DMS153 (cell line): ENCODE results near the gene FZD8.
A peak's percentile ranks its signal among the peaks of the same experiment; 100 is the strongest.

Experiments
- DNase-seq: peaks from one replicate; lab custom pipeline; 2025; lab: John Stamatoyannopoulos, UW

FZD8 gene

DNA sequence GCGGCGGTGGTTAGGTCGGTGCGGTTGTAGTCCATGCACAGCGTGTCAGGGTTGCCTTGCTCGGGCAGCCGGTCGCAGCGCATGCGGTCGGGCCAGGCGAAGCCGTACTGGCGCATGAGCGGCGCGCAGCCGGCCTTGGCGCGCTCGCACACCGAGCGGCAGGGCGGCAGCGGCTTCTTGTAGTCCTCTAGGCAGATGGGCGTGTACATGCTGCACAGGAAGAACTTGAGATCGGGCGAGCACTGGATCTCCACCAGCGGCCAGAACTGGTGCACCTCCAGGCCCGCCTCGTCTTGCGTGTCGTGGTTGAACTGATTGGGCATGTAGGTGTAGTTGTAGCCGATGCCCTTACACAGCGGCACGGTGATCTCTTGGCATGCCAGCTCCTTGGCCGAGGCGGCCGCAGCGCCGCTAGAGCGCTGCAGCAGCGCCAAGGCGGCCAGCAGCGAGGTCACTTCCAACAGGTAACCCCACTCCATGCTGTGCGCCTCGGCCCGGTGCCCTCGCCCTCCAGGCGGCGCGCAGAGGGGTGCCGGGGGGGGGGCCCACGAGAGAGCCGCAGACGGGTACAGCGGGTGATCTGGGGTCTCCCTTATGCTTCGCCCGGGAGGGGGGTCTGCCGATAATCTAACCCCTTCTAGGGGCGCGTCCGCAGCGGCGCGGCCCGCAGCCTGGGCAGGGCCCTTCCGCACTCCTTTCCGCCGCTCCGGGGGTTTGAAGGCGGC, 983 bp downstream of the FZD8 start:
- DNase-seq, result peak; percentile 52

- no peak for DNase-seq
Measured at GRCh38 chr10:35640474-35640873, 1.6 kb downstream of the FZD8 start.

DNA sequence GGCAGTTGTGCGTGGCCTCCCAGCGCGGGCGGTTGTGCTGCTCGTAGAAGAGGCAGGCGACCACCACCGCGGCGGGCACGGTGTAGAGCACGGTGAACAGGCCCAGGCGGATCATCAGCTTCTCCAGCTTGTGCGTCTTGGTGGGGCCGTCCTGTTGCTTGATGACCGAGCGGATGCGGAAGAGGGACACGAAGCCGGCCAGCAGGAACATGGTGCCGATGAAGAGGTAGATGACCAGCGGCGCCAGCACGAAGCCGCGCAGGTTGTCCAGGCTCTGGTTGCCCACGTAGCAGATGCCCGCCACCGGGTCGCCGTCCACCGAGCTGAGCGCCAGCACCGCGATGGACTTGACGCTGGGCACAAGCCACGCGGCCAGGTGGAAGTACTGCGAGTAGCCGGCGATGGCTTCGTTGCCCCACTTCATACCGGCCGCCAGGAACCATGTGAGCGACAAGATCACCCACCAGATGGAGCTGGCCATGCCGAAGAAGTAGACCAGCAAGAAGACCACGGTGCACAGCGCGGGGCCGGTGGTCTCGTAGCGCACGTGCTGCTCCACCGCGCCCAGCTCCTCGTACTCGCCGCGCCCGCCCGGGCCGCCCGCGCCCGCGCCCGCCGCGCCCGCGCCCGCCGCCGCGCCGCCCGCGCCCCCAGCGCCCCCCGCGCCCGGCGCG, 2.2 kb downstream of the FZD8 start:
- DNase-seq, result no peak

- no peak for DNase-seq
Measured at GRCh38 chr10:35639021-35639727, 2.9 kb downstream of the FZD8 start.

DNA sequence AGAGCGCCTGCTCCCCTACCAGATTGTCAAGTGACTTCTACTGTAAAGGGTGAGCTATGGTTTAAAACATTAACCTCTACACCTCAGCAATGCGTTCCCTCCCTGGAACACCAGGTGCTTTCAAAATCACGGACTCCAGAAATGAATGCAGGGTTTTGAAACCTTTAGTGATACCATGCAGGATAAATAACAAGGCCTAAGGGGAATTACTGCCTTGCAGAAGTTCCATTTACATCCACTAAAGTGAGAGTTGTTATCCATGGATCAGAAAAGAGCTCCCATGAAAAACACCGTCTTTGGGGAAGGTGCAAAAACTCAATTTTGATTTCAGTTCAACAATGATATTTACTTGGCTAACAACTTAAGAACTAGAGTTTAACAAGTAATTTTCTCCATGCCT, 4.0 kb downstream of the FZD8 start:
- DNase-seq, result no peak

- DNase-seq, result no peak
Measured at GRCh38 chr10:35637462-35637861, 4.6 kb downstream of the FZD8 start.

- no peak for DNase-seq
Measured at GRCh38 chr10:35636956-35637355, 5.1 kb downstream of the FZD8 start.

DNA sequence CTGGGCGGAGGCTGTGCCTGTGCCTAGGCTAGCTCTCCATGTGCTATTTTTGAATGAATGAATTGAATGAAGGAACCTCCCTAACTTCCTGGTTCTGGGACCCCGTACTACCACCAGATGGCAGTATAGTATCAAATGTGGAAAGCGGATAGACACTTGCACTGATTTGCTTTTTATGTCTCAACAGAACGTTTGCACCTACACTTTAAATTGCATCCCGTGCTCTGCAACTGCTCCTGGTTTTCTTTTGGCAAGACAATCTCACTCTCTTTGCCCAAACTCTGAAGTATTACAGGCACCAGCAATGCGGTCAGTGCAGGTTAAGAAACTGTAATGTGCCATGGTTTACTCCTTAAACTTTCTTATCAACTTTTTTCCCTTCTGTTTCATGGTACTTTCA, 6.5 kb downstream of the FZD8 start:
- DNase-seq, result peak; percentile 27

DNA sequence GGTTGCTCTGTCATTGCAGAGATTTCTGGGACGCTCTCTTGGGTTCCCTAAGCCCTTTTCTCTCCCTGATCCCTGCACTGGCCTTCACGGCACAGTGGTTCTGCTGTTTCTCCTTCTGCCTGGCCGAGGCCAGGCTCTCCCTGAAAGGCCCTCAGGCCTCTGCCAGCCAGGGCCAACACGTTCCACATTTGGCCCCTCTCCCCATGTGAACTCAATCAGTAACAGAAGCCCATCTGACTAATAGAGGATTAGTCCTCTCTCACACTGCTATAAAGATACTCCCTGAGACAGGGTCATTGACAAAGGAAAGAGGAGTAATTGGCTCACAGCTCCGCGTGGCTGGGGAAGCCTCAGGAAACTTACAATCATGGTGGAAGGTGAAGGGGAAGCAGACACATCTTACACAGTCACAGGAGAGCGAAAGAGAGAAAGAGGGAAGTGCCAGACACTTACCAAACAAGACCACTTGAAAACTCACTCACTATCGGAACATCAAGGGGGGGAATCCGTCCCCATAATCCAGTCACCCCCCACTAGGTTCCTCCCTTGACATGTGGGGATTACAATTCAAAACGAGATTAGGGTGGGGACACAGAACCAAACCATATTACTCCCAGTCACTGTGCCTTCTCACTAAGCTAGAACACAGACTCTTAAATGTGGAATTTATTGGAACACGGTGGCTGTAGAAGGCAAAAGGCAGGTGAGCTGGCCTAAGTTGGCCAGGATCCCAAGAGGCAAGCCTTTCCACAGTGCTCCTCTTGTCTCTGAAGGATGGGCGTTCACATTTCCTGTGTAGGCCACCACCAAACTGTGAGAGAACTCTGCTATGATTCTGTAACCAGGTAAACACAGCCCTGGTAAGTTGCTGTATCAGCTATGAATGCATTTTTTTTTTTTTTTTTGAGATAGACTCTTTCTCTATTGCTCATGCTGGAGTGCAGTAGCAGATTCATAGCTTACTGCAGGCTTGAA, 8.8 kb downstream of the FZD8 start:
- peak; percentile 42 for DNase-seq

- no peak for DNase-seq
Measured at GRCh38 chr10:35632027-35632426, 10.1 kb downstream of the FZD8 start.

DNA sequence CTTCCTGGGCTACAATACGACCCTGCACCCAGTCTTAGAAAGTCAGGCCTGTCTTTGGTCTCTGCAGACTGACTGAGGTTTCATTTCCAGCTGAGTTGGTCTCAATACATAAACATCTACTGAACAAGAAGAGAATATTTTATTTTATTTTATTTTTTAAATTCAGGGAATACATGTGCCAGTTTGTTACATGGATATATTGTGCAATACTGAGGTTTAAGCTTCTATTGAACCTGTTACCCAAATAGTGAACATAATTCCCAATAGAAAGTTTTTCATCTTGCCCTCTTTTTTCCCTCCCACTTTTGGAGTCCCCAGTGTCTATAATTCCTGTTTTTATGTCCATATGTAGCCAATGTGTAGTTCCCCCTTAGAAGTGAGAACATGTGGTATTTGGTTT, 10.7 kb downstream of the FZD8 start:
- no peak for DNase-seq

- DNase-seq, result no peak
Measured at GRCh38 chr10:35626971-35627507, 15.1 kb downstream of the FZD8 start.

- DNase-seq, result no peak
Measured at GRCh38 chr10:35614312-35614711, 27.8 kb downstream of the FZD8 start.

GRCh38 chr10:35613597-35614226, 28.4 kb downstream of the FZD8 start:
- DNase-seq, result no peak

DNA sequence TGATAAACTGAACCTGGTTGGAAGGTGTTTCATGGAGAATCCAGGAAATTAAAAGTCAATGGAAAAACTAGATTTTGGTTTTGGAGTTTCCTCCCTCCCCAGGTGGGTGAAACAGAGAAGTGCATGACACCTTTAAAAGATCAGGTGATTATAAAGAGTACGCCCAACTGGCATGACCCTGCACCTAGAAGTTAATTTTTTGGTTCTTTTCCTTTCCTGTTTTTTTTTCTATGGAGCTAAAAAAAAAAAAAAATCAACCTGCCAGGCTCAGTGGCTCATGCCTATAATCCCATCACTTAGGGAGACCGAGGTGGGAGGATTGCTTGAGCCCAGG, 29.0 kb downstream of the FZD8 start:
- no peak for DNase-seq

DNA sequence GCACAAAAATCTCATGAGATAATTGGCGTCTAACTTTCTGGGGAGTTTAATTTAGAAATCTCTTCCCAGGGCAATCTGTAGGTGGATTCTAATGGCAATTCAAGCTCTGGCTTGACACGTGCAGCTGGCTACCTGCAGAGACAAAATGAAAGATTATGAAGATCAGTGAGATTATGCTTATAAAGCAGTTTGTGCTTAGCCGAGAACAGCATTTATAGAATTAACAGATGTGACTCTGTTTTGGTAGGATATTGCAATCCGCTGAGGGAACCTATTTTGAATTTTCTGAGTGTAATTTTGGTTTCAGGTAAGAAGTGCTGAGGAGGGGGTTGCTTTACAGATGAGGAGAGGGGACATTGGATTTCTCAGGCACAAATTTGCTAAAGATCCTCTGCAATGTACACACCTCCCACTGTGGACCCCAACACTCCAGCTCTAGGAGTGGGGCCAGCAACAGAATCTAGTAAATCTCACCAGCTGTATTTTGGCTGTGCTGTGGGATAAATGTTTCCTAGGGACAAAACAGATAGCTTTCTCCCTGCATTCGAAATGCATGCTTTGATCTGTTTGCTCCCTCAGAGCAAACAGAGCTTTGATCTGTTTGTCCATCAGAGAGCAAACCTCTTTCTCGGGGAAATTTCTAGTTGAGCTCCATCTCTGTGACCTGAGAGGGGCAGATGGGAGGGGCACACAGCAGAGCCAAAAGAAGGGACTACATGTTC, 29.6 kb downstream of the FZD8 start:
- no peak for DNase-seq

- no peak for DNase-seq
Measured at GRCh38 chr10:35611750-35612149, 30.3 kb downstream of the FZD8 start.

DNA sequence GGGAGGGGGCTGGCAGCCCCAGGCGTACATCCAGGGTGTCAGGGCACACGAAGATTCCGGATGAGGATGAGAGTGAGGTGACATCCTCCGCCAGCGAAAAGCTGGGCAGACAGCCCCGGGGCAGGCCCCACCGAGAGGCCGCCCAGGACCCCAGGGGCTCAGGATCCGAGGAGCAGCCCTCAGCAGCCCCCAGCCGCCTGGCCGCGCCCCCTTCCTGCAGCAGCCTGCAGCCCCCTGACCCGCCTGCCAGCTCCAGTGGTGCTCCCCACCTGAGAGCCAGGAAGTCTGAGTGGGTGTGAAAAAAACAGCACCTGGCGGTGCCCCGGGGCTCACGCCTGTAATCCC, 33.8 kb downstream of the FZD8 start:
- DNase-seq, result no peak

- no peak for DNase-seq
Measured at GRCh38 chr10:35607475-35608327, 34.4 kb downstream of the FZD8 start.

GRCh38 chr10:35606430-35606829, 35.7 kb downstream of the FZD8 start:
- no peak for DNase-seq
